ENCODE data around the gene VILL.

GRCh38 chr3:37963016-37963415 lies 27.6 kb upstream of the VILL start:
- no peak for TF ChIP-seq EZH2 (IDR thresholded peaks at IDR 0.05)
- no peak for TF ChIP-seq POLR2AphosphoS5 (IDR thresholded peaks at IDR 0.05; ENCODE audit: borderline replicate concordance, low read depth, low read length)

Measured in SK-N-MC (cell line).